K562 (cell line): Measurements from ENCODE around the gene TUBD1. TPM values are rescaled to one million over a fixed set of nuclear protein-coding genes. Genes with fewer than 3 reads are reported as not detected.

Experiments
- CREBBP ChIP-seq: IDR thresholded peaks from one replicate; pipeline ENCODE4 v1.6.1; 2012; ENCODE audit warnings: low read depth, mild to moderate bottlenecking, control low read depth, inconsistent platforms, low read length
- EWSR1 ChIP-seq: fragments of 450-650 bp; IDR thresholded peaks from 2 replicates; pipeline ENCODE4 v1.6.1; 2018; ENCODE audit warnings: borderline replicate concordance, mild to moderate bottlenecking, low read depth, moderate library complexity; ENCODE audit not compliant: partially characterized antibody
- JUN ChIP-seq, 2 experiments: sonication (generic) in 1 of 2; formaldehyde crosslinking in 1 of 2; IDR thresholded peaks; 2 replicates each; pipeline versions ENCODE4 v1.6.1 to v1.8.0; 2012 to 2022; ENCODE audit warnings: borderline replicate concordance in 2 of 2, mild to moderate bottlenecking in 2 of 2, improper control_type of control experiment in 1 of 2, low read depth in 1 of 2, low read length in 1 of 2, missing genetic modification reagents in 1 of 2
- MAFG ChIP-seq: fragments of 450-650 bp; conservative IDR thresholded peaks from 2 replicates; pipeline ENCODE4 v1.6.1; 2016; ENCODE audit warnings: missing genetic modification characterization, missing compliant biosample characterization
- MBD2 ChIP-seq: sonication (generic); IDR thresholded peaks from 2 replicates; pipeline ENCODE4 v1.6.1; 2016; ENCODE audit warnings: low read depth, borderline replicate concordance
- NCOR1 ChIP-seq: fragments of 450-650 bp; IDR thresholded peaks from 2 replicates; pipeline ENCODE4 v1.6.1; 2016; ENCODE audit warnings: mild to moderate bottlenecking, moderate library complexity
- SNIP1 ChIP-seq: fragments of 450-650 bp; IDR thresholded peaks from 2 replicates; pipeline ENCODE4 v1.7.1; 2017; ENCODE audit warnings: low read depth, mild to moderate bottlenecking
- SREBF2 ChIP-seq: sonication (generic); formaldehyde crosslinking; IDR thresholded peaks from 2 replicates; pipeline ENCODE4 v1.4.0; 2020; ENCODE audit warnings: mild to moderate bottlenecking, missing genetic modification reagents
- ZNF316 ChIP-seq: fragments of 450-650 bp; IDR thresholded peaks from 2 replicates; pipeline ENCODE4 v1.6.1; 2016
- ZNF584 ChIP-seq: fragments of 200-800 bp; sonication (Bioruptor generic); IDR thresholded peaks from 2 replicates; pipeline ENCODE4 v1.6.1; 2016; ENCODE audit warnings: low read depth, mild to moderate bottlenecking, missing genetic modification characterization, missing compliant biosample characterization
- ZNF586 ChIP-seq: fragments of 450-650 bp; formaldehyde crosslinking; conservative IDR thresholded peaks from 2 replicates; pipeline ENCODE4 v1.4.0; 2020; ENCODE audit warnings: mild to moderate bottlenecking, moderate library complexity
- polyA plus RNA-seq, 8 experiments: library from polyadenylated mRNA; depleted of rRNA in 4 of 8; stranded (reverse) in 5 of 8; unstranded in 3 of 8; fragments of >200 nt; fragmentation: Nextera tagmentation in 2 of 8; fragmentation: Illumina TruSeq in 1 of 8; extraction: Ambion mirVana in 2 of 8; extraction: Trizol in 1 of 8; gene quantifications; 2 replicates each; pipeline versions ENCODE4 v1.2.1 to v1.2.3, GENCODE V29; 2011 to 2014; ENCODE audit warnings: inconsistent platforms in 1 of 8, missing spikeins in 1 of 8
- total RNA-seq, 7 experiments: library from RNA; depleted of rRNA in 6 of 7; stranded (reverse); fragments of >200 nt in 6 of 7; fragmentation: Illumina TruSeq in 2 of 7; extraction: Trizol in 2 of 7; gene quantifications; 2 replicates each; pipeline versions ENCODE4 v1.2.1 to v1.2.3, GENCODE V29; 2011 to 2021; ENCODE audit warnings: low replicate concordance in 1 of 7
- TF ChIP-seq, protein P1 (sequence below): fragments of 450-650 bp; IDR thresholded peaks from 2 replicates; pipeline ENCODE4 v1.7.0; 2016; ENCODE audit warnings: borderline replicate concordance
- TF ChIP-seq, protein P2 (sequence below): fragments of 450-650 bp; IDR thresholded peaks from 2 replicates; pipeline ENCODE4 v1.6.1; 2016; ENCODE audit warnings: mild to moderate bottlenecking
- TF ChIP-seq, protein P3 (sequence below): fragments of 200-800 bp; sonication (Bioruptor generic); IDR thresholded peaks from 2 replicates; pipeline ENCODE4 v1.6.1; 2016; ENCODE audit warnings: missing genetic modification characterization, missing compliant biosample characterization
- TF ChIP-seq, protein P4 (sequence below), 2 experiments: fragments of 450-650 bp; IDR thresholded peaks; 2 replicates each; pipeline ENCODE4 v1.6.1; 2016

The TUBD1 gene
- total and polyA plus RNA-seq, 9 of the 15 experiments (the other 6 are each of a cell fraction or from before 2014, with no cell fraction given) = 10.8 to 35.3 (median 17.9) TPM

DNA sequence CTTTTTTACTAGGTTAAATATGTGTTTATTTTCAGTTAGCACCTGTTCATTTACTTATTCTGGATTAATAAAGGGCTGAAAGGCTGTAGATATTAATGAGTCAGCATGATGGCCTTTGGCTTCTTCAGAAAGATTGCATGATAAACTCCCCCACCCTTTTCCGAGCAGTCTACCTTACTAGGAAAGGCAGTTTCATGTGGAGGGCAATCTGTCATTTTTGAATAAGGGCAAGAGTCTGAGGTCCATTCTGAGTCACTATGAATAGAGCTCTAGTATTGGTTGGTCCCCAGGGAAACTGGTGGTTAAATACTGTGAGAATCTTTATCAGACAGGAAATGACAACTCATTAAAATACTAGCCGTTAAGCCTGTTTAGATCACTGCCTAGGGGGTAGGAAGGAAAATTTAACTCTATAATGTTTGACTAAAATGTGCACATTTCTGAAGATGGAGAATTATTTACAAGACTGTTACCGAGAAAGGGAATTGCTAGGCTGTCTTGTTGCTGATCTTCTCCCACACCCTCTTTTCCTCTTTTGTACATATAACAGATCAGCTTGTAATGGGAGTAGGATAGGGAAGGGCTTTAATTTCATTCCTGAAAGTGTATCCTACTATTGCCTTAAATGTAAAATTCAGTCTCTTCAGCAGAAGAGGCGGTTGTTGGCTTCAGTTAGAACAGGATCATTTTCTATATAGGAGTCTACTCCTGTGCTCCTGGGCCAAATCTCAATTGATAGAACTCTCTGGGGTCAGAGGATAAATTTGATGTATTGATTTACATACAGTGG lies 63.3 kb downstream of the TUBD1 start (continued):
- TF ChIP-seq EWSR1 (peak; percentile 68), SREBF2 (CRISPR knock-in tag) (no peak), SNIP1 (no peak), NCOR1 (peak; percentile 74), MAFG (tag) (peak; percentile 97), ZNF584 (CRISPR knock-in tag) (0 out of 2 replicates have a peak, but pooled peaks have one; percentile 45), MBD2 (0 out of 2 replicates have a peak, but pooled peaks have one; percentile 73), JUN (IDR thresholded peaks at IDR 0.05; ENCODE audit: borderline replicate concordance, low read depth, low read length) (peak; percentile 65; the same call in 1 of the 2 replicates), JUN (CRISPR knock-in tag; IDR thresholded peaks at IDR 0.05; ENCODE audit: borderline replicate concordance) (no peak), CREBBP (no peak), ZNF586 (no peak), ZNF316 (peak; percentile 99)
- TF ChIP-seq, protein P1, sequence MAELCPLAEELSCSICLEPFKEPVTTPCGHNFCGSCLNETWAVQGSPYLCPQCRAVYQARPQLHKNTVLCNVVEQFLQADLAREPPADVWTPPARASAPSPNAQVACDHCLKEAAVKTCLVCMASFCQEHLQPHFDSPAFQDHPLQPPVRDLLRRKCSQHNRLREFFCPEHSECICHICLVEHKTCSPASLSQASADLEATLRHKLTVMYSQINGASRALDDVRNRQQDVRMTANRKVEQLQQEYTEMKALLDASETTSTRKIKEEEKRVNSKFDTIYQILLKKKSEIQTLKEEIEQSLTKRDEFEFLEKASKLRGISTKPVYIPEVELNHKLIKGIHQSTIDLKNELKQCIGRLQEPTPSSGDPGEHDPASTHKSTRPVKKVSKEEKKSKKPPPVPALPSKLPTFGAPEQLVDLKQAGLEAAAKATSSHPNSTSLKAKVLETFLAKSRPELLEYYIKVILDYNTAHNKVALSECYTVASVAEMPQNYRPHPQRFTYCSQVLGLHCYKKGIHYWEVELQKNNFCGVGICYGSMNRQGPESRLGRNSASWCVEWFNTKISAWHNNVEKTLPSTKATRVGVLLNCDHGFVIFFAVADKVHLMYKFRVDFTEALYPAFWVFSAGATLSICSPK = no peak
- TF ChIP-seq, protein P2, sequence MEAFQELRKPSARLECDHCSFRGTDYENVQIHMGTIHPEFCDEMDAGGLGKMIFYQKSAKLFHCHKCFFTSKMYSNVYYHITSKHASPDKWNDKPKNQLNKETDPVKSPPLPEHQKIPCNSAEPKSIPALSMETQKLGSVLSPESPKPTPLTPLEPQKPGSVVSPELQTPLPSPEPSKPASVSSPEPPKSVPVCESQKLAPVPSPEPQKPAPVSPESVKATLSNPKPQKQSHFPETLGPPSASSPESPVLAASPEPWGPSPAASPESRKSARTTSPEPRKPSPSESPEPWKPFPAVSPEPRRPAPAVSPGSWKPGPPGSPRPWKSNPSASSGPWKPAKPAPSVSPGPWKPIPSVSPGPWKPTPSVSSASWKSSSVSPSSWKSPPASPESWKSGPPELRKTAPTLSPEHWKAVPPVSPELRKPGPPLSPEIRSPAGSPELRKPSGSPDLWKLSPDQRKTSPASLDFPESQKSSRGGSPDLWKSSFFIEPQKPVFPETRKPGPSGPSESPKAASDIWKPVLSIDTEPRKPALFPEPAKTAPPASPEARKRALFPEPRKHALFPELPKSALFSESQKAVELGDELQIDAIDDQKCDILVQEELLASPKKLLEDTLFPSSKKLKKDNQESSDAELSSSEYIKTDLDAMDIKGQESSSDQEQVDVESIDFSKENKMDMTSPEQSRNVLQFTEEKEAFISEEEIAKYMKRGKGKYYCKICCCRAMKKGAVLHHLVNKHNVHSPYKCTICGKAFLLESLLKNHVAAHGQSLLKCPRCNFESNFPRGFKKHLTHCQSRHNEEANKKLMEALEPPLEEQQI = 0 out of 2 replicates have a peak, but pooled peaks have one; percentile 40
- TF ChIP-seq, protein P3, sequence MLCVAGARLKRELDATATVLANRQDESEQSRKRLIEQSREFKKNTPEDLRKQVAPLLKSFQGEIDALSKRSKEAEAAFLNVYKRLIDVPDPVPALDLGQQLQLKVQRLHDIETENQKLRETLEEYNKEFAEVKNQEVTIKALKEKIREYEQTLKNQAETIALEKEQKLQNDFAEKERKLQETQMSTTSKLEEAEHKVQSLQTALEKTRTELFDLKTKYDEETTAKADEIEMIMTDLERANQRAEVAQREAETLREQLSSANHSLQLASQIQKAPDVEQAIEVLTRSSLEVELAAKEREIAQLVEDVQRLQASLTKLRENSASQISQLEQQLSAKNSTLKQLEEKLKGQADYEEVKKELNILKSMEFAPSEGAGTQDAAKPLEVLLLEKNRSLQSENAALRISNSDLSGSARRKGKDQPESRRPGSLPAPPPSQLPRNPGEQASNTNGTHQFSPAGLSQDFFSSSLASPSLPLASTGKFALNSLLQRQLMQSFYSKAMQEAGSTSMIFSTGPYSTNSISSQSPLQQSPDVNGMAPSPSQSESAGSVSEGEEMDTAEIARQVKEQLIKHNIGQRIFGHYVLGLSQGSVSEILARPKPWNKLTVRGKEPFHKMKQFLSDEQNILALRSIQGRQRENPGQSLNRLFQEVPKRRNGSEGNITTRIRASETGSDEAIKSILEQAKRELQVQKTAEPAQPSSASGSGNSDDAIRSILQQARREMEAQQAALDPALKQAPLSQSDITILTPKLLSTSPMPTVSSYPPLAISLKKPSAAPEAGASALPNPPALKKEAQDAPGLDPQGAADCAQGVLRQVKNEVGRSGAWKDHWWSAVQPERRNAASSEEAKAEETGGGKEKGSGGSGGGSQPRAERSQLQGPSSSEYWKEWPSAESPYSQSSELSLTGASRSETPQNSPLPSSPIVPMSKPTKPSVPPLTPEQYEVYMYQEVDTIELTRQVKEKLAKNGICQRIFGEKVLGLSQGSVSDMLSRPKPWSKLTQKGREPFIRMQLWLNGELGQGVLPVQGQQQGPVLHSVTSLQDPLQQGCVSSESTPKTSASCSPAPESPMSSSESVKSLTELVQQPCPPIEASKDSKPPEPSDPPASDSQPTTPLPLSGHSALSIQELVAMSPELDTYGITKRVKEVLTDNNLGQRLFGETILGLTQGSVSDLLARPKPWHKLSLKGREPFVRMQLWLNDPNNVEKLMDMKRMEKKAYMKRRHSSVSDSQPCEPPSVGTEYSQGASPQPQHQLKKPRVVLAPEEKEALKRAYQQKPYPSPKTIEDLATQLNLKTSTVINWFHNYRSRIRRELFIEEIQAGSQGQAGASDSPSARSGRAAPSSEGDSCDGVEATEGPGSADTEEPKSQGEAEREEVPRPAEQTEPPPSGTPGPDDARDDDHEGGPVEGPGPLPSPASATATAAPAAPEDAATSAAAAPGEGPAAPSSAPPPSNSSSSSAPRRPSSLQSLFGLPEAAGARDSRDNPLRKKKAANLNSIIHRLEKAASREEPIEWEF (CRISPR knock-in tag) = peak; percentile 80; the same call in 1 of the 2 replicates
- TF ChIP-seq, protein P4, sequence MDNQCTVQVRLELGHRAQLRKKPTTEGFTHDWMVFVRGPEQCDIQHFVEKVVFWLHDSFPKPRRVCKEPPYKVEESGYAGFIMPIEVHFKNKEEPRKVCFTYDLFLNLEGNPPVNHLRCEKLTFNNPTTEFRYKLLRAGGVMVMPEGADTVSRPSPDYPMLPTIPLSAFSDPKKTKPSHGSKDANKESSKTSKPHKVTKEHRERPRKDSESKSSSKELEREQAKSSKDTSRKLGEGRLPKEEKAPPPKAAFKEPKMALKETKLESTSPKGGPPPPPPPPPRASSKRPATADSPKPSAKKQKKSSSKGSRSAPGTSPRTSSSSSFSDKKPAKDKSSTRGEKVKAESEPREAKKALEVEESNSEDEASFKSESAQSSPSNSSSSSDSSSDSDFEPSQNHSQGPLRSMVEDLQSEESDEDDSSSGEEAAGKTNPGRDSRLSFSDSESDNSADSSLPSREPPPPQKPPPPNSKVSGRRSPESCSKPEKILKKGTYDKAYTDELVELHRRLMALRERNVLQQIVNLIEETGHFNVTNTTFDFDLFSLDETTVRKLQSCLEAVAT (IDR thresholded peaks at IDR 0.05) = 0 out of 4 replicates have a peak, but pooled peaks of 1 of the 2 experiments have one; percentile 2
